Measurements from ENCODE around the gene PTPRK.

PTPRK gene

GRCh38 chr6:128427139-128427538 is 93.3 kb downstream of the PTPRK start:
- H3K27me3 ChIP-seq (ENCODE audit: control insufficient read depth, insufficient read depth, low read length), result no peaks in the 10 kb centered on the region
- H3K9me3 ChIP-seq (replicated peaks; ENCODE audit: low read length), result no peaks in the 10 kb centered on the region
- no peak overlapping the region for H3K9ac ChIP-seq (ENCODE audit: low read depth, low read length)
- peaks cover 10% of the 10 kb centered on the region for H3K4me1 ChIP-seq (ENCODE audit: control insufficient read depth, insufficient read depth, low read length)
- no peak overlapping the region for H3K4me2 ChIP-seq (ENCODE audit: low read length)
- H3K36me3 ChIP-seq (ENCODE audit: insufficient read depth, low read length), result no peaks in the 10 kb centered on the region
- H3K4me3 ChIP-seq (ENCODE audit: low read length), result no peak overlapping the region

- no peak overlapping the region for H3K4me3 ChIP-seq (ENCODE audit: low read length)
- no peaks in the 10 kb centered on the region for H3K36me3 ChIP-seq (ENCODE audit: insufficient read depth, low read length)
- no peak overlapping the region for H3K9ac ChIP-seq (ENCODE audit: low read depth, low read length)
- H3K4me2 ChIP-seq (ENCODE audit: low read length), result no peak overlapping the region
- peaks cover 3% of the 10 kb centered on the region for H3K4me1 ChIP-seq (ENCODE audit: control insufficient read depth, insufficient read depth, low read length)
- H3K9me3 ChIP-seq (replicated peaks; ENCODE audit: low read length), result no peaks in the 10 kb centered on the region
- H3K27me3 ChIP-seq (ENCODE audit: control insufficient read depth, insufficient read depth, low read length), result no peaks in the 10 kb centered on the region
These were observed 94.5 kb downstream of the PTPRK start for GRCh38 chr6:128425856-128426255.

- no peaks in the 10 kb centered on the region for H3K27me3 ChIP-seq (ENCODE audit: control insufficient read depth, insufficient read depth, low read length)
- H3K36me3 ChIP-seq (ENCODE audit: insufficient read depth, low read length), result no peaks in the 10 kb centered on the region
- H3K9ac ChIP-seq (ENCODE audit: low read depth, low read length), result no peak overlapping the region
- H3K4me3 ChIP-seq (ENCODE audit: low read length), result no peak overlapping the region
- H3K9me3 ChIP-seq (replicated peaks; ENCODE audit: low read length), result peaks cover 4% of the 10 kb centered on the region
- no peak overlapping the region for H3K4me2 ChIP-seq (ENCODE audit: low read length)
- peaks cover 3% of the 10 kb centered on the region for H3K4me1 ChIP-seq (ENCODE audit: control insufficient read depth, insufficient read depth, low read length)
These were observed 97.5 kb downstream of the PTPRK start for GRCh38 chr6:128422871-128423270.

- Histone ChIP-seq H3K4me3 (ENCODE audit: low read length) (no peak overlapping the region), H3K9ac (ENCODE audit: low read depth, low read length) (no peak overlapping the region), H3K27me3 (ENCODE audit: control insufficient read depth, insufficient read depth, low read length) (no peaks in the 10 kb centered on the region), H3K36me3 (ENCODE audit: insufficient read depth, low read length) (no peaks in the 10 kb centered on the region), H3K4me2 (ENCODE audit: low read length) (no peak overlapping the region), H3K9me3 (replicated peaks; ENCODE audit: low read length) (peaks cover 4% of the 10 kb centered on the region), H3K4me1 (ENCODE audit: control insufficient read depth, insufficient read depth, low read length) (peaks cover 3% of the 10 kb centered on the region)
These were observed 98.2 kb downstream of the PTPRK start for GRCh38 chr6:128422200-128422599.

- peaks cover 4% of the 10 kb centered on the region for H3K9me3 ChIP-seq (replicated peaks; ENCODE audit: low read length)
- no peak overlapping the region for H3K4me3 ChIP-seq (ENCODE audit: low read length)
- no peaks in the 10 kb centered on the region for H3K27me3 ChIP-seq (ENCODE audit: control insufficient read depth, insufficient read depth, low read length)
- no peak overlapping the region for H3K4me2 ChIP-seq (ENCODE audit: low read length)
- peaks cover 3% of the 10 kb centered on the region for H3K4me1 ChIP-seq (ENCODE audit: control insufficient read depth, insufficient read depth, low read length)
- no peaks in the 10 kb centered on the region for H3K36me3 ChIP-seq (ENCODE audit: insufficient read depth, low read length)
- H3K9ac ChIP-seq (ENCODE audit: low read depth, low read length), result no peak overlapping the region
These were observed 98.6 kb downstream of the PTPRK start for GRCh38 chr6:128421788-128422187.

GRCh38 chr6:128417698-128418097 is 102.7 kb downstream of the PTPRK start:
- Histone ChIP-seq H3K27me3 (ENCODE audit: control insufficient read depth, insufficient read depth, low read length) (no peaks in the 10 kb centered on the region), H3K9me3 (replicated peaks; ENCODE audit: low read length) (peaks cover 4% of the 10 kb centered on the region), H3K4me2 (ENCODE audit: low read length) (no peak overlapping the region), H3K9ac (ENCODE audit: low read depth, low read length) (no peak overlapping the region), H3K36me3 (ENCODE audit: insufficient read depth, low read length) (no peaks in the 10 kb centered on the region), H3K4me1 (ENCODE audit: control insufficient read depth, insufficient read depth, low read length) (peaks cover 5% of the 10 kb centered on the region), H3K4me3 (ENCODE audit: low read length) (no peak overlapping the region)

GRCh38 chr6:128415387-128415786 is 105.0 kb downstream of the PTPRK start:
- no peak overlapping the region for H3K4me2 ChIP-seq (ENCODE audit: low read length)
- H3K36me3 ChIP-seq (ENCODE audit: insufficient read depth, low read length), result no peaks in the 10 kb centered on the region
- H3K4me1 ChIP-seq (ENCODE audit: control insufficient read depth, insufficient read depth, low read length), result peaks cover 15% of the 10 kb centered on the region
- H3K4me3 ChIP-seq (ENCODE audit: low read length), result no peak overlapping the region
- no peaks in the 10 kb centered on the region for H3K27me3 ChIP-seq (ENCODE audit: control insufficient read depth, insufficient read depth, low read length)
- H3K9me3 ChIP-seq (replicated peaks; ENCODE audit: low read length), result peaks cover 4% of the 10 kb centered on the region
- H3K9ac ChIP-seq (ENCODE audit: low read depth, low read length), result no peak overlapping the region

- Histone ChIP-seq H3K4me1 (ENCODE audit: control insufficient read depth, insufficient read depth, low read length) (peaks cover 17% of the 10 kb centered on the region), H3K4me2 (ENCODE audit: low read length) (no peak overlapping the region), H3K36me3 (ENCODE audit: insufficient read depth, low read length) (no peaks in the 10 kb centered on the region), H3K4me3 (ENCODE audit: low read length) (no peak overlapping the region), H3K27me3 (ENCODE audit: control insufficient read depth, insufficient read depth, low read length) (no peaks in the 10 kb centered on the region), H3K9me3 (replicated peaks; ENCODE audit: low read length) (peaks cover 4% of the 10 kb centered on the region), H3K9ac (ENCODE audit: low read depth, low read length) (no peak overlapping the region)
These were observed 105.5 kb downstream of the PTPRK start for GRCh38 chr6:128414943-128415342.

- H3K9me3 ChIP-seq (replicated peaks; ENCODE audit: low read length), result peaks cover 2% of the 10 kb centered on the region
- H3K36me3 ChIP-seq (ENCODE audit: insufficient read depth, low read length), result no peaks in the 10 kb centered on the region
- no peak overlapping the region for H3K4me3 ChIP-seq (ENCODE audit: low read length)
- peaks cover 27% of the 10 kb centered on the region for H3K4me1 ChIP-seq (ENCODE audit: control insufficient read depth, insufficient read depth, low read length)
- H3K27me3 ChIP-seq (ENCODE audit: control insufficient read depth, insufficient read depth, low read length), result no peaks in the 10 kb centered on the region
- H3K4me2 ChIP-seq (ENCODE audit: low read length), result no peak overlapping the region
- no peak overlapping the region for H3K9ac ChIP-seq (ENCODE audit: low read depth, low read length)
These were observed 107.1 kb downstream of the PTPRK start for GRCh38 chr6:128413291-128413690.

- H3K27me3 ChIP-seq (ENCODE audit: control insufficient read depth, insufficient read depth, low read length), result no peaks in the 10 kb centered on the region
- H3K4me3 ChIP-seq (ENCODE audit: low read length), result no peak overlapping the region
- peaks cover 27% of the 10 kb centered on the region for H3K4me1 ChIP-seq (ENCODE audit: control insufficient read depth, insufficient read depth, low read length)
- no peak overlapping the region for H3K9ac ChIP-seq (ENCODE audit: low read depth, low read length)
- no peaks in the 10 kb centered on the region for H3K36me3 ChIP-seq (ENCODE audit: insufficient read depth, low read length)
- no peaks in the 10 kb centered on the region for H3K9me3 ChIP-seq (replicated peaks; ENCODE audit: low read length)
- H3K4me2 ChIP-seq (ENCODE audit: low read length), result no peak overlapping the region
These were observed 107.7 kb downstream of the PTPRK start for GRCh38 chr6:128412680-128413079.

GRCh38 chr6:128410584-128410983 is 109.8 kb downstream of the PTPRK start:
- Histone ChIP-seq H3K4me3 (ENCODE audit: low read length) (no peak overlapping the region), H3K9me3 (replicated peaks; ENCODE audit: low read length) (no peaks in the 10 kb centered on the region), H3K4me2 (ENCODE audit: low read length) (no peak overlapping the region), H3K4me1 (ENCODE audit: control insufficient read depth, insufficient read depth, low read length) (peaks cover 27% of the 10 kb centered on the region), H3K9ac (ENCODE audit: low read depth, low read length) (no peak overlapping the region), H3K36me3 (ENCODE audit: insufficient read depth, low read length) (peaks cover 8% of the 10 kb centered on the region), H3K27me3 (ENCODE audit: control insufficient read depth, insufficient read depth, low read length) (no peaks in the 10 kb centered on the region)

GRCh38 chr6:128409003-128409402 is 111.4 kb downstream of the PTPRK start:
- Histone ChIP-seq H3K4me2 (ENCODE audit: low read length) (no peak overlapping the region), H3K9me3 (replicated peaks; ENCODE audit: low read length) (no peaks in the 10 kb centered on the region), H3K36me3 (ENCODE audit: insufficient read depth, low read length) (peaks cover 8% of the 10 kb centered on the region), H3K9ac (ENCODE audit: low read depth, low read length) (no peak overlapping the region), H3K27me3 (ENCODE audit: control insufficient read depth, insufficient read depth, low read length) (no peaks in the 10 kb centered on the region), H3K4me3 (ENCODE audit: low read length) (no peak overlapping the region), H3K4me1 (ENCODE audit: control insufficient read depth, insufficient read depth, low read length) (peaks cover 27% of the 10 kb centered on the region)
